NAMALWA (cell line): ENCODE data around the gene CASTOR1.

Experiments used
- DNase-seq: peaks from one replicate; pipeline ENCODE4 v3.0.0-alpha.2; 2015; ENCODE audit warnings: low spot score

The CASTOR1 gene

DNA sequence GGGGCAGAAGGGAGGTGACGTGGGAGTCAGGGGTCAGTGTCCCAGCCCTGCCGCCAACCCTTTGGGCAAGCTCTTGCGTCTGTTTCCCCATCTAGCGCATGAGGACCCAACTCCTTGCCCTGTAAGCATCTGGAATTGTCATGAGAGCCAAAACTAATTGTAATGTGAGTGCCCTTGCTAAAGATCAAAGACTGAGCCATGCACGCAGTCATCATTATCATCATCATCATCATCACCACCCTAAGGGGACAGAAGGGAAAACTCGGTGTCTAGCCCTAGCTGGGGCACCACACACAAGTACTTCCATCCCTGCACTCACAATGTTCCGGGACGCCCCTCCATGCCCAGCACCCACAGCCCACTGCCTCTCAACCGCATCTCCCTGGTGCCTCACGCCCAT lies 45.2 kb downstream of the CASTOR1 start:
- DNase-seq = no peak

DNA sequence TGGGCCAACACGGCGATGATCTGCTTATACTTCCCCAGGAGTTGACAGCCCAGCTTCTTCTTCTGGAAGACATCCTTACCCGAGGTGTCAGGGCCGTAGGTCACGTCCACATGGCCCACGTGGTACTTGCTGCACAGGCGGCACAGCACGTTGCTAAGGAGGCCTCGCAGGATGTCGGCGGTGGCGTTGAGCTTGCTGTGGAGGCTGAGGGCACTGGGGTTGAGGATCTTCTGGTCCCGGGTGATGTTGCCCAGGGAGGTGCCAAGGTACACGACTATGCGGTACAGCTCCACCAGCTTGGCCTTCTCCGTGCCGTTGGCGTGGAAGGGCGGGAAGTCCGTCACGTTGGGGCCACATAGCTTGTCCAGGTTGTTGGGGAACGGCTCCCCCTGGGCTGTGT lies 45.6 kb downstream of the CASTOR1 start:
- DNase-seq = no peak

DNA sequence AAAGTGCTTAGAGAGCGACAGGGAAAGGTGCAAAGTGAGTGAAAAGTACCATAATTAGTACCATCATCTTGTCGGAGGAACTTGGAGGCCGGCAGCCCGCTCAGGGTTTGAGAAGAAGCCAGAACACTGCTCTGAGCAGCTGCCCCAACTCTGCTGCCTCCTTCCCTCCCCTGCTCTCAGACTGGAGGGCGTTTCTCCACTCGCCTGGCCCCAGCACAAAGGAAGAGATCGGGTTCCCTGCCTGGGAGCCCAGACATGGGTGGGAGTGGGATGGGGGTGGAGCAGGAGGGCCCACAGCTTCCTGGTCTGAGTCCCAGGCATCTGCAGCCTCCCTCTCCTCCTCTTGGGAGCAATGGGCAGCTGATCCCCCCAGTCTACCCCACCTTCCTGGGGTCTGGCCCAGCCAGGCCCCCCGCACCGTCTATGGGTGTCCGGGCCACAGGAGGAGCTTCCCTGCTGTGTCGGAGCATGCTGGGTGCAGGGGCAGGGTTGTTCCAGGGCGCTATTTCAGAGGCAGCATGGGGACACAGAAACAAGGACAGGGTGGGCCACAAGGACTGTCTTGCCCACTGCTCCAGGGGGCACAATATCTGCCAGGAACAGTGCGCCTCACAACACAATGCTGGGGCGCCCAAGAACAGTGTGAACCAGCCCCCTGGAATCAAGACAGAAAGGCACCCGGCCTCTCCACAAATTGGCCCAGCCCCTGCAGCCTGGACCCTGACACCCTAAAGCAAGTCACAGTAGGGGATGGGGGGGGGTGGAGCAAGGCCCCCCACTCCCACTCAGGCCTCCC lies 47.5 kb downstream of the CASTOR1 start:
- DNase-seq = no peak

DNA sequence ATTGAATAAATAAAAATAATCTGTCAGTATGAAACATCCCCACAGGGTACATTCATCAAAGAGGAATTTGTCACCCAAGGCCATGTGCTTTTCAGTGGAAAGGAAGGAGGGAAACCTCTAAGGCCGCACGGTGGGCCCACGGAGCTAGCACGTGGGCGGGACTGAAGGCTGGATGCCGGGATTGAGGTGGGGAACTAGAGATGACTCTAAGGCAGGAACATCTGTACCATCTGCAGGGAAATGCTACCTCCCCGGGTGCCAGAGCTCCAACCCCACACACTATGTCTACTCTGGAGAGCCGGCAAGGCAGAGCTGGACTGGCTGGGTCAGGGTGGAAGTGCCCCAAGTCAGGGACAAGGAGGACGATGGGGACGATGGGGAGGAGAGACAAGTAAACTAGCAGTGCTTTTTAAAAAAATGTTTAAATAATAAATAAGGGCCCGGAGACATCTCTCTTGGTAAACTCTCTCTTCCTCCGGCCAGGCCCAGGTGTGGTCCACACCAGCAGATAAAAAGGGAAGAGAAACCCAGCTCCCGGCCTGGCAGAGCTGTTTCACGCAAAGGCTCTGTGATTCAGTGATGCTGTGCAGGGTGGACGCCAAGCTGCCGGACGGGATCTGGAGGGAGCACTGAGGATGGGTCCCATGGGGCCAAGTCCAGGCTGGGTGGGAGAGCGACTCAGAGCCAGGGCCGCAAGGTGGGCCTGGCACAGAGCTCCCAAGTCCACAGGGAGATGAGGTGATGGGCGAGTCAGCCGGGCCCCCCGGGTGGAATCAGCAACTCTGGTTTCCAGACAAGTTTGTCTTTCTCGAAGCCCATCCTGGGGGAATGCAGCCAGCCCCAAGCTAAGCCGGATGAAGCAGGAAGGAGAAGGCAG lies 48.5 kb downstream of the CASTOR1 start:
- DNase-seq = peak; percentile 50

DNA sequence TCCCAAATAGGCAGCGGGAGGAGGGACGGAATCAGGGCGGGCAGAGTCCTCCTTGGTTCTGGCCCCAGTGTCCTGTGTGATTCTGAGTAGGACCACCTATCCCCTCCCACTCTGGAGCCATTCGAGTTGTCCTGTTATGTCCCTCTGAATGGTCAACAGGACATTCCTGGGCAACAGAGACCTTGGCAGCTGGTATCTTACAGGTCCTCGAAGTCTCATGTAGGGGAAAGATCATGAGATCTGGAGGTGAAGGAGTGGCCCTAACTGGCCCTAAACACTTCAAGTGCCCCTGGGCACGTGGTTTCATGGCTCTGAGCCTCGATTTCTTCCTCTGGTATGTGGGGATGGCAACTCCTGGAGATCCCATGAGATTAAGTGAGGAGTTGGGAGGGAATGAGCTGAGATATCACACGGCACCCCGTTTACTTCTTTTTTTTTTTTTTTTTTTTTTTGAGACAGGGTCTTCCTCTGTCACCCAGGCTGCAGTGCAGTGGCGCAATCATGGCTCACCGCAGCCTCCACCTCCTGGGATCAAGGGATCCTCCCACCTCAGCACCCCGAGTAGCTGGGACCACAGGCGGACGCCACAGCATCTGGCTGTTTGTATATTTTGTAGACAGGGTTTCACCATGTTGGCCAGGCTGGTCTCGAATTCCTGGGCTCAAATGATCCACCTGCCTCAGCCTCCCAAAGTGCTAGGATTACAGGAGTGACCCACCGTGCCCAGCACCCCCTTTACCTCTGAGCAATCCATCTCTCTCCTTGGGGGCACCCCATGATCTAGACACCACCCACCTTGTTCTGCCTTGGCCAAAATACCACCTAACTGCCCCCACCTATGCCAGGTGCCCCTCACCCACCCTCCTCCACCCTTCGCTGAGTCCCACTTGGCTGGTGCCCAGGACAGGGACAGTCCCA lies 49.6 kb downstream of the CASTOR1 start:
- no peak for DNase-seq

DNA sequence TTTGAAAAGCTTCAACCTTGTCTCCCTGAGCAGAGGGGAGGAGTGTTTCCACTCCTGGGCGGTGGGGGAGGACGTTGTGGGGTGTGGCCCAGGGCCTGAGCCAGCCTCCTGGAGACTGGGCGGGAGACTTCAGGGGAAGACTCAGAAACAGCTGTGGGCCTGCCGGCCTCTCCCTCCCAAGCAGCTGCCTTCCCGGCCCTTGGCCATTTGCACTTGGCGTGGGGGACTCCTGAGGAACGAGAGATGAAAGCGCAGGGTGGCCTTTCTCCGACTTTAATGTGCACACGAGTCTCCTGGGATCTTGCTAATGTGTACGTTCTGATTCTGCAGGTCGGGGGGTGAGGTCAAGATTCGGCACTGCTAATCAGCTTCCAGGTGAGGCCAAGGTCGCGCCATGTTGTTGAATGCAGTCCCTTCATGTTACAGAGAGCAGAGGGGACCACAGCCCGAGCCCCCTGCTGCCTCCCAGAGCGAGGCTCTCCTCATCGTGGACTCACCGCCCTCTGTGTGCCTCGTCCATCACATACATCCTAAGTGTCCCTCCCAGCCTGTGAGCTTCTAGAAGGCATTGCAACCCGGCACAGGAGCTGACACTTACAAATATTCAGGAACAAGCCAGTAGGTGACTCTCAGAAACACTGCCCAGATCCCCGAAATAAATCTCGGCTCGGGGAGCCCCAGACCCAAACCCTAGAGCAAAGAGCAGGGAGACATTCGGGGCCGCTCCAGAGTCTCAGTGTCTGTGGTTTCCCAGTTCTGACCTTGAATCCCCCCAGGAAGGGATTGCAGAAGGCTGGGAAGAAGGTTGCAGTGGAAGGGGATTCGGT lies 50.4 kb downstream of the CASTOR1 start:
- no peak for DNase-seq

DNA sequence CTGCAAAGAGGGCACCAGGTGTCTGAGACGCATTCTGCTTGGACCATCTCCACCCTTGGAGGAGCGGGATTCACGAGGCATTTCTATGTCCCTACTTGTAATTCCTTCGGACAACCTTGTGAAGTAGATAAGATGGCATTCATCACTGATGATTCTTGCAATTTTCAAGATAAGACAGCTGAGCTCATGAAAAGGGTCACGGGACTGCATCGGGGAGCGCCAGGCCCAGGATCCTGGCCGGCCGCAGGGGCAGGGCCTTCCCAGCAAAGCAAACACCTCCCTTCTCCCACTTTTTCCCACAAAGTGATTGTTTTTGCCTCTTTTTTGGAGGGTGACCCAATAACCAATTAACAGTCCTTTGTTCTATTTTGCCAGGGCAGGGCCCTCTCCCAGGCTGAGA lies 51.2 kb downstream of the CASTOR1 start:
- no peak for DNase-seq

DNA sequence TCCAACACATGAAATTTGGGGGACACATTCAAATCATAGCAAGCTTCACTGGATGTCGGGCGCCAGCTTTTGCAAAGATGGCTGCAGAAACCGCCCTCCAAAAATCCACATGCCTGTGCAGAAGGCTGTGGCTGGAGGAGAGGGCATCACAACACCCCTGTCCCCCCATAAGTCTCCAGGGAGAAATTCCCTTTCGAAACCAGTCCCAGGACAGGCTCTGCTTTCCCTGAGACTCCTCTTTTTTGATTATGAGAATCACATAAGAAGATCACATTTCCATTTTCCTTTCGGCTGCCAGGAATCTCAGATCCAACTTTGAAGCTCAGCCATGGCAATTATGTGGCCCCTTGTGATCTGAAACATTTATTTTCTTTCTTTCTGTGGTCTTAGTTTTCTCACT lies 52.4 kb downstream of the CASTOR1 start:
- no peak for DNase-seq

DNA sequence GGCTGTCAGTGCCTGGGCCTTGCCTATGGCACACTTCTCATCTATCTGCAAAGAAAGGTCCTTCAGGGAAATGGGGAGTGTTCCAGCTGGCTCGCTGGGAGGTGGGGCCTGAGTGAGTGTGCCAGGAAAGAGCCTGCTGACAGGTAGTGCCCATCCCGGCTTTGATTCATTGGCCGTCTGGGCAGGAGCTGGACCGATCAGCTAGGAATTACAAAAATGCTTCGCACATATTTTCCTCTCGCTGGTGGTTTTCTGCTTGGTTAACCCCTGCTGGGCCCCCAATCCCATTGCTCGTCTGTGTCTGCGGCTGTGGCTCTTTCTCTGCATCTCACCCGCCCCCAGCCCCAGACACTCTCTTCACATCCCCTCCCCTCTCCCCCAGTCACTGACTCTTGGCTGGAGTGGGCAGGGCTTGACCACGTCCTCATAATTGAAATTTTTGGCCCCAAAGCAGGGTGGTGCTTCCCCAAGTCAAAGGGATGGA lies 53.6 kb downstream of the CASTOR1 start:
- DNase-seq = no peak
